MM.1S (cell line): ENCODE results near the gene OBSCN.
"Not testable (repeated sequence)": the region's sequence is repeated elsewhere in the genome, so short reads cannot be mapped to it uniquely, and the experiment has no call there.

ENCODE experiments used
- DNase-seq: peaks from one replicate; pipeline ENCODE4 v3.0.0-alpha.2; 2015
- H2AFZ ChIP-seq: fragments of 300-600 bp; sonication (generic); 2 replicates; pipeline ENCODE4 v1.6.0; 2016; ENCODE audit warnings: antibody characterized with exemption, low read length
- H3F3A ChIP-seq: fragments of 300-600 bp; sonication (generic); 2 replicates; pipeline ENCODE4 v1.6.1; 2016; ENCODE audit warnings: mild to moderate bottlenecking, antibody characterized with exemption, low read length, moderate library complexity, mixed read lengths; ENCODE audit not compliant: insufficient read depth
- H3K27ac ChIP-seq: fragments of 300-600 bp; sonication (generic); 2 replicates; pipeline ENCODE4 v1.5.1; 2016; ENCODE audit warnings: mild to moderate bottlenecking, low read length
- H3K27me3 ChIP-seq: fragments of 300-600 bp; sonication (generic); replicated peaks from 2 replicates; pipeline ENCODE4 v1.6.0; 2016; ENCODE audit warnings: low read length; ENCODE audit not compliant: insufficient read depth
- H3K36me3 ChIP-seq: fragments of 300-600 bp; sonication (generic); replicated peaks from 2 replicates; pipeline ENCODE4 v1.6.1; 2016; ENCODE audit warnings: mild to moderate bottlenecking, low read length, mixed read lengths; ENCODE audit not compliant: insufficient read depth
- H3K4me1 ChIP-seq: fragments of 300-600 bp; sonication (generic); 2 replicates; pipeline ENCODE4 v1.6.1; 2016; ENCODE audit warnings: low read length, mixed read lengths
- H3K4me2 ChIP-seq: fragments of 300-600 bp; sonication (generic); 2 replicates; pipeline ENCODE4 v1.6.0; 2016; ENCODE audit warnings: low read depth, low read length
- H3K4me3 ChIP-seq: fragments of 300-600 bp; sonication (generic); 2 replicates; pipeline ENCODE4 v1.5.1; 2016; ENCODE audit warnings: low read length, mixed read lengths
- H3K79me2 ChIP-seq: fragments of 300-600 bp; sonication (generic); 2 replicates; pipeline ENCODE4 v1.6.1; 2016; ENCODE audit warnings: mixed run types, low read length, mixed read lengths
- H3K9ac ChIP-seq: fragments of 300-600 bp; sonication (generic); 2 replicates; pipeline ENCODE4 v1.6.1; 2016; ENCODE audit warnings: low read length, mixed read lengths
- H3K9me2 ChIP-seq: fragments of 300-600 bp; sonication (generic); replicated peaks from 2 replicates; pipeline ENCODE4 v1.6.1; 2016; ENCODE audit warnings: mild to moderate bottlenecking, low read length, mixed read lengths; ENCODE audit not compliant: insufficient read depth
- H3K9me3 ChIP-seq: fragments of 300-600 bp; sonication (generic); replicated peaks from 2 replicates; pipeline ENCODE4 v1.6.1; 2016; ENCODE audit warnings: mild to moderate bottlenecking, low read length, mixed read lengths; ENCODE audit not compliant: insufficient read depth
- H4K20me1 ChIP-seq: fragments of 300-600 bp; sonication (generic); 2 replicates; pipeline ENCODE4 v1.6.1; 2016; ENCODE audit warnings: mild to moderate bottlenecking, low read length, moderate library complexity, mixed read lengths; ENCODE audit not compliant: insufficient read depth
- CTCF ChIP-seq: fragments of 300-600 bp; sonication (generic); IDR thresholded peaks from 2 replicates; pipeline ENCODE4 v1.5.1; 2016; ENCODE audit warnings: antibody characterized with exemption, low read length, mixed read lengths
- EZH2 ChIP-seq: fragments of 300-600 bp; sonication (generic); optimal IDR thresholded peaks from 2 replicates; pipeline ENCODE3; 2017; ENCODE audit warnings: low read depth, mild to moderate bottlenecking, antibody characterized with exemption, low read length, mixed read lengths
- EZH2phosphoT487 ChIP-seq: fragments of 300-600 bp; sonication (generic); IDR thresholded peaks from 2 replicates; pipeline ENCODE4 v1.6.1; 2018; ENCODE audit warnings: antibody characterized with exemption, low read length

The OBSCN gene

GRCh38 chr1:228171221-228171891 is 36.5 kb upstream of the OBSCN start:
- H3K4me3 ChIP-seq, result no peak overlapping the region
- H4K20me1 ChIP-seq, result no peaks in the 10 kb centered on the region
- H3K4me2 ChIP-seq, result no peak overlapping the region
- H3K4me1 ChIP-seq, result peaks cover 5% of the 10 kb centered on the region
- H3K9me2 ChIP-seq, result no peaks in the 10 kb centered on the region
- no peak overlapping the region for H3K27ac ChIP-seq
- H3K27me3 ChIP-seq, result no peaks in the 10 kb centered on the region
- no peaks in the 10 kb centered on the region for H3K9me3 ChIP-seq
- H3F3A ChIP-seq, result no peaks in the 10 kb centered on the region
- TF ChIP-seq EZH2, result no peak
- TF ChIP-seq EZH2phosphoT487, result no peak
- no peak for TF ChIP-seq CTCF
- H2AFZ ChIP-seq, result no peak overlapping the region
- H3K79me2 ChIP-seq, result peaks cover 51% of the 10 kb centered on the region
- no peaks in the 10 kb centered on the region for H3K36me3 ChIP-seq
- H3K9ac ChIP-seq, result no peak overlapping the region
- no peak for DNase-seq

- Histone ChIP-seq H3K9me3 (no peaks in the 10 kb centered on the region), H3K9me2 (no peaks in the 10 kb centered on the region), H3K9ac (no peak overlapping the region), H3K36me3 (no peaks in the 10 kb centered on the region), H4K20me1 (no peaks in the 10 kb centered on the region), H3K27me3 (no peaks in the 10 kb centered on the region), H3F3A (no peaks in the 10 kb centered on the region), H2AFZ (no peak overlapping the region), H3K4me2 (no peak overlapping the region), H3K79me2 (peaks cover 37% of the 10 kb centered on the region), H3K4me1 (no peaks in the 10 kb centered on the region), H3K27ac (no peak overlapping the region), H3K4me3 (no peak overlapping the region)
- TF ChIP-seq EZH2 (no peak), EZH2phosphoT487 (no peak), CTCF (no peak)
- no peak for DNase-seq
These were observed 35.0 kb upstream of the OBSCN start for GRCh38 chr1:228172591-228173527.

- H4K20me1 ChIP-seq, H3K9me3 ChIP-seq, H3K27me3 ChIP-seq, H3K9ac ChIP-seq, DNase-seq, H3K27ac ChIP-seq, H3K4me3 ChIP-seq, H3F3A ChIP-seq, H3K4me2 ChIP-seq, H2AFZ ChIP-seq, H3K4me1 ChIP-seq, H3K9me2 ChIP-seq, H3K36me3 ChIP-seq: not testable (repeated sequence)
- peaks cover 28% of the 10 kb centered on the region for H3K79me2 ChIP-seq
These were observed 34.0 kb upstream of the OBSCN start for GRCh38 chr1:228173528-228174481.
